Neural cell (in vitro differentiated cells): ENCODE data around the gene EFTUD2.

Experiments used
- CTCF ChIP-seq: fragments of 450-650 bp; IDR thresholded peaks from 2 replicates; pipeline ENCODE4 v1.5.1; 2014; ENCODE audit warnings: antibody characterized with exemption, mild to moderate bottlenecking, moderate library complexity; ENCODE audit not compliant: poor library complexity, severe bottlenecking
- MXI1 ChIP-seq: fragments of 450-650 bp; conservative IDR thresholded peaks from 2 replicates; pipeline ENCODE4 v1.6.1; 2014; ENCODE audit warnings: antibody characterized with exemption, mild to moderate bottlenecking; ENCODE audit not compliant: poor library complexity, severe bottlenecking
- POLR2AphosphoS5 ChIP-seq: IDR thresholded peaks from 2 replicates; pipeline ENCODE4 v1.6.1; 2012

- TF ChIP-seq CTCF (no peak), POLR2AphosphoS5 (no peak), MXI1 (no peak)
Observed at GRCh38 chr17:44925731-44926697, 26.8 kb upstream of the EFTUD2 start.
